ENCODE data around the gene TMEM107. TPM values are rescaled to one million over a fixed set of nuclear protein-coding genes. Genes with fewer than 3 reads are reported as not detected.
A peak's percentile ranks its signal among the peaks of the same experiment; 100 is the strongest.

Gene TMEM107
- total RNA-seq, 1 experiment from 2014 or later = 30.1 TPM

DNA sequence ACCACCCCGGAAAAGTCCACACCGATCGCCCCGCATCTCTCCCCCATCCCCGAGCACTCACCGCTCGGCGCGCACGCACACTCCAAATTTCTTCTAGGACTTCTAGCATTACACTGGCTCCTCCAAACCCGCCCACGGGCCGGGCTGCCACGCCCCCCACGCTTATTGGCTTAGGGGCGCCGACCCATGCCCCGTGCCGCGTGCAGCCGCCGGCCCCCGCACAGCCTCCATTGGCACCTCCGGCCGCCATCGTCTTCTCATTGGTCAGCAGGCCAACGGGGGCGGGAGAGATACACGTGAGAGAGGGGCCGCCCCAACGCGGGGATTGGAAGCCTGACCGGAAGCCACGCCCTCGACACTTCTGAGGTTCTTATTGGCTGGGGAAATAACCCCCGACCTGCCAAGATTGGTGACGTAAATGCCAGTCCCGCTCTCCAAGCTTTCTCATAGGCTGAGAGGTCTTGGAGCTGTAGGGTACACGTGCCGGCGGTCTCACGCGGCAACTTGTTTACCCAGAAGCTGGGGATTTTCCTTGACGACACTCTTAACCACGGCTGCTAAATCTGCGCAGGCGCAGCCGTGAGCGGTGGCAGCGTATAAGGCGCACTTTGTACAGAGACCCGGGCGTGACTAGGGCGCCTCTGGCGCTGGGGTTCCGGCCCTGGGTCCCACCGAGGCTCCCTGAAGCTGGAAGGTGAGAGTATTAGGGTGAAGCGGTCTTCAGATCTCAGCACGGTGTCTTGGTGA lies 19.8 kb downstream of the TMEM107 start (continued):
- TF ChIP-seq, protein P1, sequence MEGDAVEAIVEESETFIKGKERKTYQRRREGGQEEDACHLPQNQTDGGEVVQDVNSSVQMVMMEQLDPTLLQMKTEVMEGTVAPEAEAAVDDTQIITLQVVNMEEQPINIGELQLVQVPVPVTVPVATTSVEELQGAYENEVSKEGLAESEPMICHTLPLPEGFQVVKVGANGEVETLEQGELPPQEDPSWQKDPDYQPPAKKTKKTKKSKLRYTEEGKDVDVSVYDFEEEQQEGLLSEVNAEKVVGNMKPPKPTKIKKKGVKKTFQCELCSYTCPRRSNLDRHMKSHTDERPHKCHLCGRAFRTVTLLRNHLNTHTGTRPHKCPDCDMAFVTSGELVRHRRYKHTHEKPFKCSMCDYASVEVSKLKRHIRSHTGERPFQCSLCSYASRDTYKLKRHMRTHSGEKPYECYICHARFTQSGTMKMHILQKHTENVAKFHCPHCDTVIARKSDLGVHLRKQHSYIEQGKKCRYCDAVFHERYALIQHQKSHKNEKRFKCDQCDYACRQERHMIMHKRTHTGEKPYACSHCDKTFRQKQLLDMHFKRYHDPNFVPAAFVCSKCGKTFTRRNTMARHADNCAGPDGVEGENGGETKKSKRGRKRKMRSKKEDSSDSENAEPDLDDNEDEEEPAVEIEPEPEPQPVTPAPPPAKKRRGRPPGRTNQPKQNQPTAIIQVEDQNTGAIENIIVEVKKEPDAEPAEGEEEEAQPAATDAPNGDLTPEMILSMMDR (IDR thresholded peaks at IDR 0.05 in 2 of 3, conservative IDR thresholded peaks at IDR 0.05 in 1 of 3; ENCODE audit: borderline replicate concordance in 1 of 3, insufficient read depth in 1 of 3, low read depth in 2 of 3, low read length in 2 of 3) = no peak
- TF ChIP-seq SIN3A (IDR thresholded peaks at IDR 0.05; ENCODE audit: low read depth) = peak; percentile 93

DNA sequence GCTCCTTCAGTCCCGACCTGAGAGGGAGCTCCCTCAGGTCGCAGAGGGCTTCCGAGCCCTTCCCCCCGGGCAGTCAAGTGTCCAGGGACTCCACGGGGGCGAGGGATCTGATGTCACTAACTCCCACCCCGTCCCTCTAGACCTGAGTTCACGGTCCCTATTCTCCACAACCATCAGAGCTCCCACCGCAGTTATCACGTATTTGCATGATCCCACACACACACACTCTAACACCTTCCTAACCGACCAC lies 20.3 kb downstream of the TMEM107 start:
- ATAC-seq = no peak; the same call in 1 of the 2 replicates

More for the DNA sequence above, 20.3 kb downstream of the TMEM107 start:
- Histone ChIP-seq H3K4me1 (ENCODE audit: control insufficient read depth in 1 of 2, insufficient read depth in 2 of 2, low read length in 2 of 2) (peaks cover 47 to 94% of the 10 kb centered on the region in 2 experiments), H3K9ac (ENCODE audit: low read length) (peak overlapping the region; percentile 99), H3K4me2 (ENCODE audit: low read length) (peak overlapping the region; percentile 100), H3K9me2 (ENCODE audit: insufficient read depth) (no peaks in the 10 kb centered on the region), H4K20me1 (ENCODE audit: insufficient read depth) (no peaks in the 10 kb centered on the region), H2AFZ (ENCODE audit: low read depth, low read length, poor library complexity, severe bottlenecking) (no peak overlapping the region), H3K9me3 (ENCODE audit: control insufficient read depth in 1 of 2, insufficient read depth in 1 of 2, low read depth in 1 of 2, low read length in 2 of 2) (no peaks in the 10 kb centered on the region), H3K79me2 (ENCODE audit: insufficient read depth, low read length) (peaks cover 60% of the 10 kb centered on the region), H3K4me3 (replicated peaks in 1 of 2; ENCODE audit: low read depth in 1 of 2, low read length in 2 of 2) (peak overlapping the region; percentile 87 to 95), H3K36me3 (ENCODE audit: control insufficient read depth in 1 of 2, insufficient read depth in 2 of 2, low read length in 2 of 2) (peaks cover 4 to 10% of the 10 kb centered on the region in 2 experiments; a peak in 3 of 4 replicates), H3K27me3 (ENCODE audit: insufficient read depth, low read length) (no peaks in the 10 kb centered on the region), H3K27ac (ENCODE audit: low read depth, low read length) (peak overlapping the region; percentile 56)
- RAD21 ChIA-PET (ENCODE audit: low non-redundant PET in 1 of 2, low total read pairs in 2 of 2, uncharacterized antibody in 2 of 2, unreplicated experiment in 2 of 2) = no interaction called here
- POLR2A ChIA-PET = interaction anchor here (0.6 to 9.4 kb wide), 6 partner anchors 17 to 92 kb away, joined by 3 to 95 read pairs (median 4); partner anchors contain the start of genes ALOXE3 and CTC1
- TF ChIP-seq EZH2phosphoT487 (IDR thresholded peaks at IDR 0.05; ENCODE audit: borderline replicate concordance) (no peak), CBX3 (IDR thresholded peaks at IDR 0.05; ENCODE audit: low read depth) (no peak), ELF1 (IDR thresholded peaks at IDR 0.05; ENCODE audit: borderline replicate concordance, low read depth) (no peak), TCF7L2 (IDR thresholded peaks at IDR 0.05; ENCODE audit: borderline replicate concordance, extremely low read depth, insufficient read depth, insufficient read length) (no peak), RAD21 (IDR thresholded peaks at IDR 0.05; ENCODE audit: low read depth) (no peak)
- TF ChIP-seq, protein P2, sequence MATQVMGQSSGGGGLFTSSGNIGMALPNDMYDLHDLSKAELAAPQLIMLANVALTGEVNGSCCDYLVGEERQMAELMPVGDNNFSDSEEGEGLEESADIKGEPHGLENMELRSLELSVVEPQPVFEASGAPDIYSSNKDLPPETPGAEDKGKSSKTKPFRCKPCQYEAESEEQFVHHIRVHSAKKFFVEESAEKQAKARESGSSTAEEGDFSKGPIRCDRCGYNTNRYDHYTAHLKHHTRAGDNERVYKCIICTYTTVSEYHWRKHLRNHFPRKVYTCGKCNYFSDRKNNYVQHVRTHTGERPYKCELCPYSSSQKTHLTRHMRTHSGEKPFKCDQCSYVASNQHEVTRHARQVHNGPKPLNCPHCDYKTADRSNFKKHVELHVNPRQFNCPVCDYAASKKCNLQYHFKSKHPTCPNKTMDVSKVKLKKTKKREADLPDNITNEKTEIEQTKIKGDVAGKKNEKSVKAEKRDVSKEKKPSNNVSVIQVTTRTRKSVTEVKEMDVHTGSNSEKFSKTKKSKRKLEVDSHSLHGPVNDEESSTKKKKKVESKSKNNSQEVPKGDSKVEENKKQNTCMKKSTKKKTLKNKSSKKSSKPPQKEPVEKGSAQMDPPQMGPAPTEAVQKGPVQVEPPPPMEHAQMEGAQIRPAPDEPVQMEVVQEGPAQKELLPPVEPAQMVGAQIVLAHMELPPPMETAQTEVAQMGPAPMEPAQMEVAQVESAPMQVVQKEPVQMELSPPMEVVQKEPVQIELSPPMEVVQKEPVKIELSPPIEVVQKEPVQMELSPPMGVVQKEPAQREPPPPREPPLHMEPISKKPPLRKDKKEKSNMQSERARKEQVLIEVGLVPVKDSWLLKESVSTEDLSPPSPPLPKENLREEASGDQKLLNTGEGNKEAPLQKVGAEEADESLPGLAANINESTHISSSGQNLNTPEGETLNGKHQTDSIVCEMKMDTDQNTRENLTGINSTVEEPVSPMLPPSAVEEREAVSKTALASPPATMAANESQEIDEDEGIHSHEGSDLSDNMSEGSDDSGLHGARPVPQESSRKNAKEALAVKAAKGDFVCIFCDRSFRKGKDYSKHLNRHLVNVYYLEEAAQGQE (IDR thresholded peaks at IDR 0.05; ENCODE audit: low read depth) = no peak
- TF ChIP-seq, protein P3, sequence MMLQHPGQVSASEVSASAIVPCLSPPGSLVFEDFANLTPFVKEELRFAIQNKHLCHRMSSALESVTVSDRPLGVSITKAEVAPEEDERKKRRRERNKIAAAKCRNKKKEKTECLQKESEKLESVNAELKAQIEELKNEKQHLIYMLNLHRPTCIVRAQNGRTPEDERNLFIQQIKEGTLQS (IDR thresholded peaks at IDR 0.05) = no peak
- intact Hi-C loops (cut with micrococcal nuclease) = loop anchor here (1.0 to 2.0 kb wide), 2 partner anchors 17 to 35 kb away; no protein-coding TSS in a partner anchor
- CTCF ChIA-PET = interaction anchor here (1.0 to 1.2 kb wide), 2 partner anchors 17 kb away, joined by 3 to 4 read pairs; no protein-coding TSS in a partner anchor
- no TSS peak for BruUV-seq (replicated peaks)
- no peak for DNase-seq (ENCODE audit: low read depth, low spot score)
